ENCODE measurements around the gene CCDC200.
"Not testable (repeated sequence)": the region's sequence is repeated elsewhere in the genome, so short reads cannot be mapped to it uniquely, and the experiment has no call there.

The CCDC200 gene

DNA sequence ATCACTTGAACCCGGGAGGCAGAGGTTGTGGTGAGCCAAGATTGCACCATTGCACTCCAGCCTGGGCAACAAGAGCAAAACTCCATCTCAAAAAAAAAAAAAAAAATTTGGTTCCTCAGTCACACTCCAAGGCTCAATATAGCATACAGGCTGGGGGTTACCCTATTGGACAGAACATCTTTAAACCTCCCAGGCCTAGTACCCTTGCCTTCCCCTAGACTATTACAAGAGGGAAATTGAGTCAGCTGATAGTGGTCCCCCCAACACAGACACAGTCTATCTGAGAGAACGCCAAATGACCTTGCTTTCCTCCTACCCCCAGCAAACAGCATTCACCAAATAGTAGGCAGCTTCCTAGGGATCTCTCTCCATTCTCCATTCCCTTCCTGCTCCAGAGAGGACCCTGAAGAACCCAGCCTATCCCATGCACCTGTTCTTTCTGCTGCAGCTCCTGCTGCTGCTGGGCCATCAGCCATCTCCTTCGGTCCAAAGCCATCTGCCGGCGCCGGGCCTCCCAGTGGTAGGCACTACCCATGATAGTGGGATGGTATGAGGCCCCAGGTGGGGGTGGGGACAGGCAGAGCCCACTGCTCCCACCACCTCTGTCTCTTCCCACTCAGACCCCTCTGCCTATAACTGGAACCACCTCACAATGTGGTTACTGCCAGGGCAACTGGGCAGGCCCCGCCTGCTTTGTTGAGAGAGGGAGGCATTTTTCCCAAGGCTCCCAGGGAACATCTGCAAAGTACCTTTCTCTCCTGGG, at the start of gene CCDC200:
Gene CCDC200 (minus strand): TSS at position 604 of the 763 bp plus-strand sequence. CDS start 69 bp downstream, at position 535.
- not testable (repeated sequence) for DNase-seq (ENCODE audit: low read depth)

DNA sequence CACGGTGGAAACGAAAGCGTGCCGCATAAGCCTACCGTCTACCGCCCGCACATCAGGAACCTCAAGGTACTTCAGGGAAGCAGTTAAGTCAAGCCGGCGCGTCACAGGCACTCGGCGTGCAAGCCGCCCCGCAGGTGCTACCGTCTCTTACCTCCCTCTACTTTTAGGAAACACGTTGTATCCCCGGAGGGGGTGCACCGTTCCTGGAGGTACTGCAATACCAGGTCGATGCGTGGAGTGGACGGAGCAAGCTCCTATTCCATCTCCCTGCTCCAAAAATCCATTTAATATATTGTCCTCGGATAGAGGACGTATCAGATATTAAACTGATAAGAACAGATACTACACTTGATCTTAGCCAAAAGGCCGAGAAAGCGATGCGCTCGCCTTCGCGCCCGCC, 44.5 kb upstream of the CCDC200 start:
- DNase-seq (ENCODE audit: low read depth): not testable (repeated sequence)

DNA sequence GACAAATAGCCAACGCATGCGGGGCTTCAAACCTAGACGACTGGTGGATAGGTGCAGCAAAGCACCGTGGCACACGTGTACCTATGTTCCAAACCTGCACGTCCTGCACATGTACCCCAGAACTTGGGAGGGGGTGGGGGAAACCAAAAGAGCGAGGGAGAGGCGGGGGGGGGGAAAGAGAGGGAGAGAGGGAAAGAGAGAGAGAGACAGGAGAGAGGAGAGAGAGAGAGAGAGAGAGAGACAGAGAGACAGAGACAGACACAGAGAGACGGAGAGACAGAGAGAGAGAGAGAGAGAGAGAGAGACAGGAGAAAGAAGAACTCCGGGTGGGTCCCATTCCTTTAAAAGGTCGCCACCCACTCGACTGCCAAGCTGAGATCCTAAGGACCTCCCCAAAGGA, 44.1 kb upstream of the CCDC200 start:
- not testable (repeated sequence) for DNase-seq (ENCODE audit: low read depth)

DNA sequence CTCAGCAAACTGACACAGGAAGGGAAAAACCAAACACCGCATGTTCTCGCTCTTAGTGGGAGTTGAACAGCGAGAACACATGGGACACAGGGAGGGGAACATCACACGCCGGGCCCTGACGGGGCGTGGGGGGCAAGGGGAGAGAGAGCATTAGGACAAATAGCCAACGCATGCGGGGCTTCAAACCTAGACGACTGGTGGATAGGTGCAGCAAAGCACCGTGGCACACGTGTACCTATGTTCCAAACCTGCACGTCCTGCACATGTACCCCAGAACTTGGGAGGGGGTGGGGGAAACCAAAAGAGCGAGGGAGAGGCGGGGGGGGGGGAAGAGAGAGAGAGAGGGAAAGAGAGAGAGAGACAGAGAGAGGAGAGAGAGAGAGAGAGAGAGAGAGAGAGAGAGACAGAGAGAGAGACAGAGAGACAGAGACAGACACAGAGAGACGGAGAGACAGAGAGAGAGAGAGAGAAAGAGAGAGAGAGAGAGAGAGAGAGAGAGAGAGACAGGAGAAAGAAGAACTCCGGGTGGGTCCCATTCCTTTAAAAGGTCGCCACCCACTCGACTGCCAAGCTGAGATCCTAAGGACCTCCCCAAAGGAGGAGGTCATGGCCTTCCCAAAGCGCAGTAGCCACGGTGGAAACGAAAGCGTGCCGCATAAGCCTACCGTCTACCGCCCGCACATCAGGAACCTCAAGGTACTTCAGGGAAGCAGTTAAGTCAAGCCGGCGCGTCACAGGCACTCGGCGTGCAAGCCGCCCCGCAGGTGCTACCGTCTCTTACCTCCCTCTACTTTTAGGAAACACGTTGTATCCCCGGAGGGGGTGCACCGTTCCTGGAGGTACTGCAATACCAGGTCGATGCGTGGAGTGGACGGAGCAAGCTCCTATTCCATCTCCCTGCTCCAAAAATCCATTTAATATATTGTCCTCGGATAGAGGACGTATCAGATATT, 42.4 kb upstream of the CCDC200 start:
- DNase-seq (ENCODE audit: low read depth): not testable (repeated sequence)

DNA sequence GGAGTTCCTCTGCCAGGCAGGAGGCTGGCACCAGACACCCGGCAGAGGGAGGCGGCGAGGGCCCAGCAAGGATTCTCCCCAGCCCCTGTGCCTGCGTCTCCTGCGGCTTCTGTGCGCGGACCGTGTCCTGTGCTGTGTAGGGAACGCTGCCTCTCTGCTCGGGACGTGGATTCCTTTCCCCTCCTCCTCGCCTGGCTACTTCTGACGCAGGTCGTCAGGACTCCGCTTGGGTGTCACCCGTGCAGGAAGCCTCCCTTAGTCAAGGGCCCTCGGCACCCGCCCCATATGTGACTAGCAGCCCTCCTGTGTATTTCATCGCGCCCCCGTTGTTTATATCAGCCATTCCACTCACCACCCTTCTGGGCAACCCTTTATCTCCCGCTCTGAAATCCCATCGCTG, 18.0 kb upstream of the CCDC200 start:
- not testable (repeated sequence) for DNase-seq (ENCODE audit: low read depth)

DNA sequence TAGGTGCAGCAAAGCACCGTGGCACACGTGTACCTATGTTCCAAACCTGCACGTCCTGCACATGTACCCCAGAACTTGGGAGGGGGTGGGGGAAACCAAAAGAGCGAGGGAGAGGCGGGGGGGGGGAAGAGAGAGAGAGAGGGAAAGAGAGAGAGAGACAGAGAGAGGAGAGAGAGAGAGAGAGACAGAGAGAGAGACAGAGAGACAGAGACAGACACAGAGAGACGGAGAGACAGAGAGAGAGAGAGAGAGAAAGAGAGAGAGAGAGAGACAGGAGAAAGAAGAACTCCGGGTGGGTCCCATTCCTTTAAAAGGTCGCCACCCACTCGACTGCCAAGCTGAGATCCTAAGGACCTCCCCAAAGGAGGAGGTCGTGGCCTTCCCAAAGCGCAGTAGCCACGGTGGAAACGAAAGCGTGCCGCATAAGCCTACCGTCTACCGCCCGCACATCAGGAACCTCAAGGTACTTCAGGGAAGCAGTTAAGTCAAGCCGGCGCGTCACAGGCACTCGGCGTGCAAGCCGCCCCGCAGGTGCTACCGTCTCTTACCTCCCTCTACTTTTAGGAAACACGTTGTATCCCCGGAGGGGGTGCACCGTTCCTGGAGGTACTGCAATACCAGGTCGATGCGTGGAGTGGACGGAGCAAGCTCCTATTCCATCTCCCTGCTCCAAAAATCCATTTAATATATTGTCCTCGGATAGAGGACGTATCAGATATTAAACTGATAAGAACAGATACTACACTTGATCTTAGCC, 12.4 kb upstream of the CCDC200 start:
- not testable (repeated sequence) for DNase-seq (ENCODE audit: low read depth)

DNA sequence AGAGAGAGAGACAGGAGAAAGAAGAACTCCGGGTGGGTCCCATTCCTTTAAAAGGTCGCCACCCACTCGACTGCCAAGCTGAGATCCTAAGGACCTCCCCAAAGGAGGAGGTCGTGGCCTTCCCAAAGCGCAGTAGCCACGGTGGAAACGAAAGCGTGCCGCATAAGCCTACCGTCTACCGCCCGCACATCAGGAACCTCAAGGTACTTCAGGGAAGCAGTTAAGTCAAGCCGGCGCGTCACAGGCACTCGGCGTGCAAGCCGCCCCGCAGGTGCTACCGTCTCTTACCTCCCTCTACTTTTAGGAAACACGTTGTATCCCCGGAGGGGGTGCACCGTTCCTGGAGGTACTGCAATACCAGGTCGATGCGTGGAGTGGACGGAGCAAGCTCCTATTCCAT, 11.2 kb upstream of the CCDC200 start:
- not testable (repeated sequence) for DNase-seq (ENCODE audit: low read depth)

DNA sequence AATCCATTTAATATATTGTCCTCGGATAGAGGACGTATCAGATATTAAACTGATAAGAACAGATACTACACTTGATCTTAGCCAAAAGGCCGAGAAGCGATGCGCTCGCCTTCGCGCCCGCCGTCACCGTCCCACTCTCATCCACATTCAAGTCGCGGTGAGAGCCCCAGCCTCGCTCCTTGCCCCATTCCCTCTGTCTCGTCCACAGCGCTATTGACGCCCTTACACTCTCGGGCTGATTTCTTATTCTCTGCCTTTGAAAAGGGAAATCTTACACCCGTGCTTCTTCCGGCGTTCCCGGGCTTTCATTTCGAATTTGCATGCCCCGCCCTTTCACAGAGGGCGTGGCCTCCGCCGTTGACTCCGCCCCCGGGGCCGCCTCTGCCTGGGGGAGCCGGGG, 5.5 kb upstream of the CCDC200 start, which contains the start of gene RNU2-1:
Gene RNU2-1 (minus strand): TSS at position 101 of the 400 bp plus-strand sequence.
- not testable (repeated sequence) for DNase-seq (ENCODE audit: low read depth)

DNA sequence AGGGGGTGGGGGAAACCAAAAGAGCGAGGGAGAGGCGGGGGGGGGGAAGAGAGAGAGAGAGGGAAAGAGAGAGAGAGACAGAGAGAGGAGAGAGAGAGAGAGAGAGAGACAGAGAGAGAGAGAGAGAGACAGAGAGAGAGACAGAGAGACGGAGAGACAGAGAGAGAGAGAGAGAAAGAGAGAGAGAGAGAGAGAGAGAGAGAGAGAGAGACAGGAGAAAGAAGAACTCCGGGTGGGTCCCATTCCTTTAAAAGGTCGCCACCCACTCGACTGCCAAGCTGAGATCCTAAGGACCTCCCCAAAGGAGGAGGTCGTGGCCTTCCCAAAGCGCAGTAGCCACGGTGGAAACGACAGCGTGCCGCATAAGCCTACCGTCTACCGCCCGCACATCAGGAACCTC, 4.8 kb upstream of the CCDC200 start:
- not testable (repeated sequence) for DNase-seq (ENCODE audit: low read depth)

DNA sequence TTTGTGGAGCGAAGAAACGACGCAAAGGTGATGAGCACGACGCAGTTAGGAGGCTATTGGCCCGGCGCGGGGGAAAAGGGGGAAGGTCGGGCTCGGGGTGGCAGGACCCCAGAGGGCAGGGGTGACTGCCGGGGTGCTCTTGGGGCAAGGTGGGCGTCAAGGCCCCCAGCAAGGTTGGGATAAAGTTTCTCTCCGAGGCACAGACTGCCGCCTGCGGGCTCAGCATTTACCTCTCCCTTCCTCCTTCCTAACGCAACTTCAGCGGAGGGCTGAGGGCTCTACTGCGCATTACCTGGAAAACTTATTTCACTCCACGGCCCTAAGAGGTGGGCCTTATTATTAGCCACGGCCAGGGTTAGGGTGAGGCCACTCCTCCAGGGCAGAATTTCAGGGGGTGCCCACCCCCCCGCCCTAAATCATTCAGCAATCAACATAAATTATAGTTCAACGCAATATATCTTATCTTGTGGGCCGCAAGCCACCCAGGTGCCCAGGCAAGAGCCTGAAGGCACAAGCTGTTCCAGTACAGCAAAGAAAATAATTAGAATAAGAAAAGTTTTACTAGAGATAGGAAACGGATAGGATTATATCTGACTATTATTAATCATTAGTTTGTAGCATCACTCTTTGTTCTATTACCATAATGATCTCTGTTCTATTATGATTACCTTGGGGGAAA, 3.7 kb upstream of the CCDC200 start:
- DNase-seq (ENCODE audit: low read depth): not testable (repeated sequence)

DNA sequence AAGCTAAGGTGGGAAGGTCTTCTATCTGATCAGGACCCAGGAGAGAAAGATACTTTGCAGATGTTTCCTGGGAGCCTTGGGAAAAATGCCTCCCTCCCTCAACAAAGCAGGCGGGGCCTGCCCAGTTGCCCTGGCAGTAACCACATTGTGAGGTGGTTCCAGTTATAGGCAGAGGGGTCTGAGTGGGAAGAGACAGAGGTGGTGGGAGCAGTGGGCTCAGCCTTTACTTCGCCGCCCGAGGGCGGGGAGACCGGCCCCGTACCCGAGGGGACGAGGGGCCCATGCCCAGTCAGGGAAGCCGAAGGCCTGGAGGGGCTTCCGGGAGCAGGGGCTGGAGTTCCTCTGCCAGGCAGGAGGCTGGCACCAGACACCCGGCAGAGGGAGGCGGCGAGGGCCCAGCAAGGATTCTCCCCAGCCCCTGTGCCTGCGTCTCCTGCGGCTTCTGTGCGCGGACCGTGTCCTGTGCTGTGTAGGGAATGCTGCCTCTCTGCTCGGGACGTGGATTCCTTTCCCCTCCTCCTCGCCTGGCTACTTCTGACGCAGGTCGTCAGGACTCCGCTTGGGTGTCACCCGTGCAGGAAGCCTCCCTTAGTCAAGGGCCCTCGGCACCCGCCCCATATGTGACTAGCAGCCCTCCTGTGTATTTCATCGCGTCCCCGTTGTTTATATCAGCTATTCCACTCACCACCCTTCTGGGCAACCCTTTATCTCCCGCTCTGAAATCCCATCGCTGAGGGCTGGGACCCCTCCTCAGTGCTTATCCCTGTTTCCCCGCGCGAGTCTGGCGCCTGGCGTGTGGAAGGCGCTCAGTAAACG, 3.0 kb upstream of the CCDC200 start:
- not testable (repeated sequence) for DNase-seq (ENCODE audit: low read depth)

DNA sequence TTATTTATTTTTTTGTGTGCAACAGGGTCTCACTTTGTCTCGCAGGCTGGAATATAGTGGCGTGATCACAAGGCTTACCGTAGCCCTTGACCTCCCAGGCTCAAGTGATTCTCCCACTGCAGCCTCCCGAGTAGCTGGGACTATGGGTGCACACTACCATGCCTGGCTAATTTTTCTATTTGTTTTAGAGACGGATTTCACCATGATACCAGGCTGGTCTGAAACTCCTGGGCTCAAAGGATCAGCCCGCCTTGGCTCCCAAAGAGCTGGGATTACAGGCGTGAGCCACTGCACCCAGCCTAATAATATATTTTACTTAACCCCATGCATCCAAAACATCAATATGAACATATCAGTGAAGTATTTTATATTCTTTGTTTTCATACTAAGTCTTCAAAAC, 2.0 kb downstream of the CCDC200 start:
- no peak for DNase-seq (ENCODE audit: low read depth)

DNA sequence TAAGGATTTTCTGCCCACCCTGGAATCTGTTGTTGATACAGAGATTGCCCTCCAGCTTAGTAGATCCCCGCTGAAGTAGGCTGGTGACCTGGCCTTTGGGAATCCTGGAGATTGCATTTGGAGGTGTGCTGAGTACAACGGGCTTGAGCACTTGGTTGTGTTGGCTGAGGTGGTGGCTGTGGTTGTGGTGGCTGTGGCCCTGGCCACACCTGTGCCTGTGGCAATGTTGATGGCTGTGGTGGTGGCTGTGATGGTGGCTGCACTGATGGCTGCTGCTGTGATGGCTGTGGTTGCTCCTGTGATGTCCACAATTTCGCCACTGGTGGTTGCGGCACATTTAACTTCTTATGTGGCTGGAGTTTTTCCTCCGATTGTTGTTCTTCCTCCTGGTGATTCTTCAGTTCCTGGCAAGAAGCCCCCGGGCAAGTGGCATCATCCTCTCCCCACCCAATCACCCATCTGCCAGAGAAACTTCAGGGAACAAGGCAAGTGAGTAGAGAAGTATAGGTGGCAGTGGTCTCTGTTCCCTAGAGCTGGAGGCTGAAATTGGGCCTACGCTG, 4.2 kb downstream of the CCDC200 start:
- DNase-seq (ENCODE audit: low read depth): no peak

DNA sequence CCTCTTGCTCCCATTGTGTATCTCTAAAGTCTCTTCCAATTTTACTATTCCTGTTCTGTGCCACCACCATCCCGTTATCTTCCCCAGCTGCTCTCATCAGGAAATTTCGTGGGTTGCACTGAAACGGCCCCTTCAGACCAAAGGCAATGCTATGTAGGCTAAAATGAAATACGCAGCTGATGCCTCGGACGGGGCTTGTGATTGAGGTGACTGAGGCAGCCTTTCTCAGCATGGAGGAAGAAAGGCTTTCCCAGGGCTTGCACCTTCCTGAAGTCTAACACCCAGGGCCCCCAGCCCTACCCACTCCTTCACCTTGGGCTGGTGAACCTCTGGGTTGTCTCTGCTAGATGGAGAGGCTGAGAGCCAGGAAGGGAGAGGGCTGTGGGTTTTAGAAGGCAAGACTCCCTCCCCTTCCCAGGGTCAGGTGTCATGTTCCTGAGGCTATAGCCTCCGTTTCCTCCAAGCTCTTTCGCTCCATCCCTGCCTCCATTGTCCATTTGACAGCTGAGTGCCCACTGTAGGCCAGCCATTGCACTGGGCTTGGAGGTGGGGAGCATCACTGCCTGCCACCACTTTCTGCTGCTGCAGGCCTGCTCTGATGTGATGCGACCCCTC, 7.8 kb downstream of the CCDC200 start:
- no peak for DNase-seq (ENCODE audit: low read depth)

DNA sequence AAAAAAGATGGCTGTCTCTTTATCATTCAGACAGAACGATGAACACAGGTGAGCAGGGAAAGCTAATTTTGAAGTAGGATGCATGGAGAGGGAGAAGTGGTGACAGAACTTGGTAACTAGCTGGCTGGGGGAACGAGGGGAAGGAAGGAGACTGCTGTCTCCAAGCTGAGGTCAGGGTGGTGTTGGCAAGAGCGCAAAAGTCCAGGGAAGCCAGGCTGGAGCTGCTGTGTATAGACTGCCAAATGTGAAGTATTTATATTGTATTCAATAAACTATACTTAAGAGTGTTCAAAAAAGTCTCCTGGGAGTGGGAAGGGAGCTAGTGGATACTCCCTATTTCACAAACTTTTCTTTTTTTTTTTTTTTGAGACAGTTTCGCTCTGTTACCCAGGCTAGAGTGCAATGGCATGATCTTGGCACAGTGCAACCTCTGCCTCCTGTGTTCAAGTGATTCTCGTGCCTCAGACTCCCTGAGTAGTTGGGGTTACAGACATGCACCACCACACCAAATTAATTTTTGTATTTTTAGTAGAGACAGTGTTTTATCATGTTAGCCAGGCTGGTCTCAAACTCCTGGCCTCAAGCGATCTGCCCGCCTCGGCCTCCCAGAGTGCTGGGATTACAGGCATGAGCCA, 8.6 kb downstream of the CCDC200 start:
- no peak for DNase-seq (ENCODE audit: low read depth)

DNA sequence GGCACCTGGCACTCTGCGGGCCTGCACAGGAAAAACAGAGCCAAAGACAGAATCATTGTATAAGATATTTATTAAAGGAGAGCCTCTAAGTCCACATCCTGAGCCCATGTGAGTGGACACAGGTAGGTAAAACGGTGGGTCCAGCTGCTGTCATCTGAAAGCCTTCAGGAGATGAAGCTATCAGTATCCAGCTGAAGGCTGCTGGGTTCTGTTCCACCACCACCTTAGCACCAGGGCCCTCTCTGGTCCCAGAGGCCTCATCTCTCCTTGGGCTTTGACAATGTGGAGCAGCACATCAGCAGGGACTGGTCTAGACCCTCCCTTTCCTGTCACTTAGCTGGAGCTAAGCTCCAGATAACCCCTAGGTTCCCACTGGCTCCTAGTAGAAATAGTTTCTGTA, 9.4 kb downstream of the CCDC200 start:
- DNase-seq (ENCODE audit: low read depth): no peak

DNA sequence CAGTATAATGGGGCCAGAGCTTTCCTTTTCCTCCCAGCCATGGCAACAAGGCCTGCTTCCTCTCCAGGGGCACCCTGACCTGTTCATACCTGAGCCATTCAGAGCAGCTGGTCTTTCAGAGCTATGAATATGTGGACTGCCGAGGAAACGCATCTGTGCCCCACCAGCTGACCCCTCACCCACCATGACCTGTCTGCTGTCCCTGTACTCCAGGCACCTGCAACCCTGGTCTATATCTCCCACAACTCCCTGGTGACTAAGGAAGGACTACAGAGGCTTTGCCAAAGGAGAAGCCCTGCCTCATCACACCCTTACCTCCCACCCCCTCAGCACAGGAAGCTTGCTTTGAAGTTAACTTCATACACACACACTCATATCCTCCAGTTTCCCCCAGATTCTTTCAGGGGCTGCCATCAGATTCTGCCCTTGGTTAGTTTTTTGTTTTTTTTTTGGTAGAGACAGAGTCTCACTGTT, 10.8 kb downstream of the CCDC200 start:
- no peak for DNase-seq (ENCODE audit: low read depth)

DNA sequence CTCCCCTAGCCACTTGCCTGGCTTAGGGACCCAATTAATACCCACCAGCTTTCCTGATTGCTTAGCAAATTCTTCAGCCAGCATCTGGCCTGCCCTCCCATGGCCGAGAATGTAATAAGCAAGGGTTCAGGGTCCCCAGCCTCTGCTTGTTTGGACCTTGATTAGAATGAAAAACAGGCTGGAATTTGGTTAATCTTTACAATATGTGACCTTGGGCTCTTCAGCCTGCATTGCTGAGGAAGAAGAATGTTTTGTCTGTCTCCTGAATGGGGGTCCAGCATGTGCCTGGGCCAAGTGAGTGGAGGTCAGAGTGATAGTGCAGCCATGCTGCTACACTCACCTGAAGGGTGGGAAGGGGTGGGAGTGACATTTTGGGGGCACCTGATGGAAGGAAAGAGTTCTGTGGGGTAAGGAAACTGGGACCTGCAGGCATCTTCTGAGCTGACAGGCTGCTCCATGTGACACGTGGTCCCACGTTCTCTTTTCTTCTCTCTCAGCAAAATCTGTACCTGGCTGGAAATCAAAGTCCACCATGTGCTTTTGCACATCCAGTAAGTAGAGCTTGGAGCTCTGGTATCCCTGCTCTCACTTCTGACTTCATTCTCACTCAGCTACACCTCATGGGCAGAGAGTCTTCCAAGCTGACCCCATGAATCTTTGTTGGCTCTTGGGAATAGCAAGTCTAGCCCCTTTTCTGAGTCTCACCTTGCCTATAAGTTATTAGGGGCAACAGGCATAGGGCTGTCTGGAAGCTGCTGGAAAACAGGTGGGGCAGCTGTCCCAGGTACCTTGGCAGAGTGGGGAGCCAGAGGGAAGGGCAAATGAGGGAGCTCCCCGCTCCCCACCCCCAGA, 11.4 kb downstream of the CCDC200 start:
- no peak for DNase-seq (ENCODE audit: low read depth)
